Activated T-cell treated with anti-CD3 and anti-CD28 coated beads, Interleukin-2, amount 50 U/mL, for 1 hour (primary cell): Measurements from ENCODE around the gene KAT8.
A peak's percentile ranks its signal among the peaks of the same experiment; 100 is the strongest.

Experiments
- DNase-seq: peaks from one replicate; pipeline ENCODE4 v3.0.0-alpha.2; 2020

Gene KAT8

GRCh38 chr16:31117384-31118222 is at the start of gene KAT8:
Gene KAT8, plus strand, starts transcription at chr16:31117664. Its CDS starts 18 bp downstream, at chr16:31117682.
- peak; percentile 95 for DNase-seq

- no peak for DNase-seq
Measured at GRCh38 chr16:31071861-31072260, 45.6 kb upstream of the KAT8 start.

GRCh38 chr16:31072540-31073141 is 44.8 kb upstream of the KAT8 start:
- no peak for DNase-seq

GRCh38 chr16:31073142-31073969 is 44.1 kb upstream of the KAT8 start:
- peak; percentile 85 for DNase-seq

GRCh38 chr16:31073970-31074813 is 43.3 kb upstream of the KAT8 start, which contains the start of the genes ZNF646 and ZNF668:
Gene ZNF646, plus strand, starts transcription at chr16:31074422. Its CDS starts 1,903 bp downstream, at chr16:31076325.
Gene ZNF668, minus strand, starts transcription at chr16:31074240. Its CDS starts 9,781 bp downstream, at chr16:31064459.
- DNase-seq: peak; percentile 94

- no peak for DNase-seq
Measured at GRCh38 chr16:31074814-31075183, 42.7 kb upstream of the KAT8 start.

- DNase-seq: no peak
Measured at GRCh38 chr16:31076319-31076718, 41.1 kb upstream of the KAT8 start.

GRCh38 chr16:31077024-31077423 is 40.4 kb upstream of the KAT8 start:
- DNase-seq: no peak

- no peak for DNase-seq
Measured at GRCh38 chr16:31077592-31078396, 39.7 kb upstream of the KAT8 start.

- DNase-seq: no peak
Measured at GRCh38 chr16:31078597-31079341, 38.7 kb upstream of the KAT8 start.

GRCh38 chr16:31079342-31079944 is 38.0 kb upstream of the KAT8 start:
- no peak for DNase-seq

- DNase-seq: no peak
Measured at GRCh38 chr16:31080035-31080629, 37.3 kb upstream of the KAT8 start.

- DNase-seq: no peak
Measured at GRCh38 chr16:31080756-31081419, 36.6 kb upstream of the KAT8 start.

GRCh38 chr16:31081428-31082351 is 35.8 kb upstream of the KAT8 start:
- DNase-seq: no peak

- no peak for DNase-seq
Measured at GRCh38 chr16:31082368-31083045, 35.0 kb upstream of the KAT8 start.

- DNase-seq: no peak
Measured at GRCh38 chr16:31083081-31083480, 34.4 kb upstream of the KAT8 start.

GRCh38 chr16:31083556-31083955 is 33.9 kb upstream of the KAT8 start:
- DNase-seq: no peak

- DNase-seq: no peak
Measured at GRCh38 chr16:31083981-31084380, 33.5 kb upstream of the KAT8 start.
